Keratinocyte (primary cell): Measurements from ENCODE around the gene SELENBP1. TPM values are rescaled to one million over a fixed set of nuclear protein-coding genes. Genes with fewer than 3 reads are reported as not detected.

Experiments used
- DNase-seq: peaks from one replicate; pipeline ENCODE4 v3.0.0-alpha.2; 2011; ENCODE audit warnings: low read depth, missing footprints, low spot score
- FAIRE-seq: peaks from 2 replicates; lab custom pipeline; 2011; peaks lifted over from hg19 to GRCh38; lab: Jason Lieb, UNC
- H2AFZ ChIP-seq: 2 replicates; pipeline ENCODE4 v1.6.0; 2012; ENCODE audit warnings: low read length, control low read depth, inconsistent platforms; ENCODE audit not compliant: control insufficient read depth
- H3K27ac ChIP-seq: 2 replicates; pipeline ENCODE4 v1.5.1; 2011; ENCODE audit warnings: low read length; ENCODE audit not compliant: control insufficient read depth, insufficient read depth
- H3K27me3 ChIP-seq: 3 replicates; pipeline ENCODE4 v1.6.0; 2011; ENCODE audit warnings: low read length; ENCODE audit not compliant: control insufficient read depth, insufficient read depth; ENCODE audit errors: extremely low read depth
- H3K36me3 ChIP-seq, 2 experiments: 2 replicates in 1 of 2; 3 replicates in 1 of 2; pipeline ENCODE4 v1.5.1; 2011; ENCODE audit warnings: low read length in 2 of 2, mild to moderate bottlenecking in 1 of 2; ENCODE audit not compliant: control insufficient read depth in 2 of 2, insufficient read depth in 2 of 2; ENCODE audit errors: extremely low read depth in 1 of 2
- H3K4me1 ChIP-seq: 3 replicates; pipeline ENCODE4 v1.5.1; 2011; ENCODE audit warnings: low read length; ENCODE audit not compliant: control insufficient read depth, insufficient read depth; ENCODE audit errors: extremely low read depth
- H3K4me2 ChIP-seq: 3 replicates; pipeline ENCODE4 v1.6.0; 2011; ENCODE audit warnings: low read depth, low read length; ENCODE audit not compliant: control insufficient read depth, insufficient read depth; ENCODE audit errors: extremely low read depth
- H3K4me3 ChIP-seq, 3 experiments: fragments of 200-600 bp in 1 of 3; sonication (generic) in 1 of 3; 2 replicates in 2 of 3; 3 replicates in 1 of 3; pipeline ENCODE4 v1.5.1; 2011 to 2016; ENCODE audit warnings: low read length in 3 of 3, mild to moderate bottlenecking in 3 of 3, control low read depth in 2 of 3, inconsistent platforms in 1 of 3, low read depth in 1 of 3, mixed read lengths in 1 of 3, mixed run types in 1 of 3, moderate library complexity in 1 of 3; ENCODE audit not compliant: control insufficient read depth in 2 of 3, insufficient read depth in 2 of 3; ENCODE audit errors: extremely low read depth in 1 of 3
- H3K79me2 ChIP-seq: 2 replicates; pipeline ENCODE4 v1.6.0; 2012; ENCODE audit warnings: low read length; ENCODE audit not compliant: control insufficient read depth, insufficient read depth
- H3K9ac ChIP-seq: 3 replicates; pipeline ENCODE4 v1.6.0; 2011; ENCODE audit warnings: low read length; ENCODE audit not compliant: control insufficient read depth, insufficient read depth; ENCODE audit errors: extremely low read depth
- H3K9me1 ChIP-seq: 3 replicates; pipeline ENCODE4 v1.6.0; 2011; ENCODE audit warnings: low read length; ENCODE audit not compliant: control insufficient read depth, insufficient read depth; ENCODE audit errors: extremely low read depth
- H3K9me3 ChIP-seq: 2 replicates; pipeline ENCODE4 v1.5.1; 2012; ENCODE audit warnings: low read depth, low read length; ENCODE audit not compliant: control insufficient read depth
- H4K20me1 ChIP-seq: 3 replicates; pipeline ENCODE4 v1.6.0; 2011; ENCODE audit warnings: low read length; ENCODE audit not compliant: control insufficient read depth, insufficient read depth; ENCODE audit errors: extremely low read depth
- EZH2 ChIP-seq: IDR thresholded peaks from one replicate; pipeline ENCODE4 v1.6.1; 2012; ENCODE audit warnings: inconsistent platforms, mild to moderate bottlenecking, low read length, moderate library complexity
- dilution Hi-C: fragments of 300-500 bp; cut with MboI; formaldehyde crosslinking; loops from one replicate; pipeline ENCODE4 v1.7.0; 2020; ENCODE audit warnings: low sequenced_read_pairs; ENCODE audit not compliant: extremely low pct_ligation_motif_present
- polyA plus RNA-seq, 5 experiments: library from polyadenylated mRNA; depleted of rRNA in 3 of 5; stranded (reverse) in 3 of 5; stranded (forward) in 1 of 5; unstranded in 1 of 5; fragments of >200 nt; gene quantifications; 1 replicate in 1 of 5; 2 replicates in 3 of 5; 3 replicates in 1 of 5; pipeline versions ENCODE4 v1.2.1 to v1.2.3, GENCODE V29; 2011 to 2012; ENCODE audit warnings: missing spikeins in 2 of 5, low read depth in 1 of 5, low replicate concordance in 1 of 5
- TF ChIP-seq, protein P1 (sequence below), 3 experiments: IDR thresholded peaks in 1 of 3; conservative IDR thresholded peaks in 1 of 3; optimal IDR thresholded peaks in 1 of 3; 2 replicates in 2 of 3; 3 replicates in 1 of 3; pipeline versions ENCODE3 to v1.5.1; 2011; ENCODE audit warnings: low read length in 3 of 3, mild to moderate bottlenecking in 3 of 3, moderate library complexity in 2 of 3, control low read depth in 1 of 3, inconsistent platforms in 1 of 3; ENCODE audit not compliant: insufficient read depth in 2 of 3; ENCODE audit errors: extremely low read depth in 1 of 3

The SELENBP1 gene
- polyA plus RNA-seq, 1 donor (not counting 4 experiments of a cell fraction or from before 2014, with no cell fraction given): 3.0 TPM

DNA sequence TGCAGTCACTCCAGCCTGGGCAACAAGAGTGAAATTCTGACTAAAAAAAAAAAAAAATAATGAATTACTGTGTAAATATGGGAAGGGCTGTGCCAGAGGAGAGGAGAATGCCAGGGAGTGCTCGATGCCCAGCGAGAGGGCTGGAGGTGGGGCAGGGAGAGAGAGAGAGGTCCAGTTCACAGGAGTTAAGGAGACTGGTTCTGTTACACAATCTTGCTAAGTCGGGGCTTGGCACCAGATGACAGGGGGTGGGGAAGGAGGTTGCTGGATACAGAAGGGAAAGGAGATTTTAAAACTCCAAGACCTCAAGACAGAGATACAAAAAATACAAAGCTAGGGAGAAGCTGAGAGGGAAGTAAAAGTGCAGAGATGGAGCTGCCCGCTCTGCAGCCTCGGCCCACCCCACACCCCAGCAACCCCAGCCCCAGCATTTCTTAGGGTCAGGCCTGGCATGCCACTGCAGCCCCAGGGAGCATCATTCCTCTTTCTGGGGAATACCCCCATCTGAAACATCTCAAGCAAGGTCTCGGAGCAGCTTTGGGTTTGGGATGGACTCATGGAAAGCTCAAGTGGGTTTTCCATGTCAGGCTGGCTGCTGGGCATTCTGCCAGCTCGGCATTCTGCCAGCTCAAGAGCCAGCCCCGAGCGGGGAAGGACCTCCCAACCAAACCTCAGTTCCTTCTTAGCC, 991 bp downstream of the SELENBP1 start:
- Histone ChIP-seq H4K20me1 (no peaks in the 10 kb centered on the region), H3K4me1 (peaks cover 4% of the 10 kb centered on the region), H2AFZ (no peak overlapping the region), H3K9me3 (no peaks in the 10 kb centered on the region), H3K9me1 (no peaks in the 10 kb centered on the region), H3K79me2 (no peaks in the 10 kb centered on the region), H3K4me2 (no peak overlapping the region), H3K27me3 (no peaks in the 10 kb centered on the region), H3K9ac (no peak overlapping the region), H3K4me3 (no peak overlapping the region), H3K27ac (no peak overlapping the region), H3K36me3 (no peaks in the 10 kb centered on the region)
- FAIRE-seq (no peak), DNase-seq (no peak)
- dilution Hi-C loops: no loop called here
- TF ChIP-seq EZH2: no peak
- TF ChIP-seq, protein P1, sequence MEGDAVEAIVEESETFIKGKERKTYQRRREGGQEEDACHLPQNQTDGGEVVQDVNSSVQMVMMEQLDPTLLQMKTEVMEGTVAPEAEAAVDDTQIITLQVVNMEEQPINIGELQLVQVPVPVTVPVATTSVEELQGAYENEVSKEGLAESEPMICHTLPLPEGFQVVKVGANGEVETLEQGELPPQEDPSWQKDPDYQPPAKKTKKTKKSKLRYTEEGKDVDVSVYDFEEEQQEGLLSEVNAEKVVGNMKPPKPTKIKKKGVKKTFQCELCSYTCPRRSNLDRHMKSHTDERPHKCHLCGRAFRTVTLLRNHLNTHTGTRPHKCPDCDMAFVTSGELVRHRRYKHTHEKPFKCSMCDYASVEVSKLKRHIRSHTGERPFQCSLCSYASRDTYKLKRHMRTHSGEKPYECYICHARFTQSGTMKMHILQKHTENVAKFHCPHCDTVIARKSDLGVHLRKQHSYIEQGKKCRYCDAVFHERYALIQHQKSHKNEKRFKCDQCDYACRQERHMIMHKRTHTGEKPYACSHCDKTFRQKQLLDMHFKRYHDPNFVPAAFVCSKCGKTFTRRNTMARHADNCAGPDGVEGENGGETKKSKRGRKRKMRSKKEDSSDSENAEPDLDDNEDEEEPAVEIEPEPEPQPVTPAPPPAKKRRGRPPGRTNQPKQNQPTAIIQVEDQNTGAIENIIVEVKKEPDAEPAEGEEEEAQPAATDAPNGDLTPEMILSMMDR (optimal IDR thresholded peaks at IDR 0.05 in 1 of 3, IDR thresholded peaks at IDR 0.05 in 1 of 3, conservative IDR thresholded peaks at IDR 0.05 in 1 of 3; ENCODE audit: extremely low read depth in 1 of 3, insufficient read depth in 2 of 3, low read length in 3 of 3): no peak

DNA sequence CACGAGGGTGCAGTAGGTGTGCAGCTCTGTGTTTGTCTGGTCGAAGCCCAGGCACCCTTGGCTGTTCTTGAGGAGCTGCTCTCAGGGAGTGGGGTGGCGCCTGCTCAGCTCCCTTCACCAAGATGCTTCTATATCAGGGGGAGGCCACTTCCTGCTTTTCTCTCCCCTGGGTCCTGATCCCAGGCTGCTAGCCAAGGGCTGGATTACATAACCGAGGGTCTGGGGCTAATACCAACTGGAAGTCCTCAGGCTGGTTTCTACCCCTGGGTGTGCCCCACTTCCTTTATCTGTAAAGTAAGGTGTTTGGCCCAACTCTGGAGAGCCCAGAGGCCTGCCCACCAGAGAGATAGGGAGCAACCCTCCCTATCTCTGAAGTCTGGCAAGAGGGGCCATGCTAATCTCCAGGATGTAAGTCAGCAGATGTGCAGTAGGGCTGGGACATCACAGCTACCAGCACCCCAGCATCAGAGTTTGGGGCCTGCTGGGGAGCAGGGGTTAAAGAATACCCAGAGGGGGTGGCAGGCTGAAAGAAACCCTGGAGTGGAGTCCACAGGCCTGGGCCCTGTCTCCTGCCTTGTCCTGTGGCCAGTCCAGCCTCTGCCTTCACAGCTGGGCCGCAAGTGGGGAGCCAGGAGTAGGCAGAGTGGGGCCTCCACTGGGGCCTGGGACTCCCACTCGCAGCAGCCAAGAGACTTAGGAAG, 2.1 kb downstream of the SELENBP1 start:
- no peaks in the 10 kb centered on the region for H3K9me1 ChIP-seq
- no peak overlapping the region for H3K4me2 ChIP-seq
- TF ChIP-seq, protein P1 (optimal IDR thresholded peaks at IDR 0.05 in 1 of 3, IDR thresholded peaks at IDR 0.05 in 1 of 3, conservative IDR thresholded peaks at IDR 0.05 in 1 of 3; ENCODE audit: extremely low read depth in 1 of 3, insufficient read depth in 2 of 3, low read length in 3 of 3): no peak
- TF ChIP-seq EZH2: no peak
- H3K27ac ChIP-seq: no peak overlapping the region
- H2AFZ ChIP-seq: no peak overlapping the region
- dilution Hi-C loops: no loop called here
- H3K9me3 ChIP-seq: no peaks in the 10 kb centered on the region
- DNase-seq (no peak), FAIRE-seq (no peak)
- H4K20me1 ChIP-seq: no peaks in the 10 kb centered on the region
- H3K27me3 ChIP-seq: no peaks in the 10 kb centered on the region
- H3K79me2 ChIP-seq: no peaks in the 10 kb centered on the region
- H3K36me3 ChIP-seq: no peaks in the 10 kb centered on the region
- H3K9ac ChIP-seq: no peak overlapping the region
- H3K4me1 ChIP-seq: peaks cover 4% of the 10 kb centered on the region
- H3K4me3 ChIP-seq: no peak overlapping the region
